Measurements from ENCODE around the gene NEU3. TPM values are rescaled to one million over a fixed set of nuclear protein-coding genes. Genes with fewer than 3 reads are reported as not detected.

Gene NEU3
- total RNA-seq, 1 donor from 2014 or later = 9.7 TPM

- no peak overlapping the region for H2AFZ ChIP-seq (ENCODE audit: low read depth, low read length)
- no peaks in the 10 kb centered on the region for H3K9me3 ChIP-seq (ENCODE audit: insufficient read depth, low read depth, low read length)
- H3K4me3 ChIP-seq (ENCODE audit: insufficient read depth, low read depth, low read length) = no peak overlapping the region
- no peak overlapping the region for H3K27ac ChIP-seq (ENCODE audit: low read depth, low read length)
- H3K4me2 ChIP-seq (ENCODE audit: low read length) = no peak overlapping the region
- peaks cover 4% of the 10 kb centered on the region for H3K36me3 Mint-ChIP-seq (ENCODE audit: low read depth, unreplicated experiment)
- DNase-seq (ENCODE audit: low read depth) = no peak
- no peaks in the 10 kb centered on the region for H4K20me1 ChIP-seq (ENCODE audit: insufficient read depth, low read length)
- no peak overlapping the region for H3K4me3 Mint-ChIP-seq (ENCODE audit: unreplicated experiment)
- H3K36me3 ChIP-seq (ENCODE audit: insufficient read depth, low read length) = no peaks in the 10 kb centered on the region
- H3K9ac ChIP-seq (ENCODE audit: low read length) = no peak overlapping the region
- peaks cover 6% of the 10 kb centered on the region for H3K27me3 ChIP-seq (ENCODE audit: insufficient read depth, low read length)
- H3K4me1 Mint-ChIP-seq (ENCODE audit: low read depth, unreplicated experiment) = peaks cover 13% of the 10 kb centered on the region
- H3K27me3 Mint-ChIP-seq (ENCODE audit: low read depth, unreplicated experiment) = no peaks in the 10 kb centered on the region
- peaks cover 4% of the 10 kb centered on the region for H3K9me3 Mint-ChIP-seq (ENCODE audit: unreplicated experiment)
- H3K79me2 ChIP-seq (ENCODE audit: insufficient read depth, low read length) = no peaks in the 10 kb centered on the region
- H3K4me1 ChIP-seq (ENCODE audit: insufficient read depth, low read length) = no peaks in the 10 kb centered on the region
- no peak overlapping the region for H3K27ac Mint-ChIP-seq (ENCODE audit: unreplicated experiment)
- TF ChIP-seq, protein P1, sequence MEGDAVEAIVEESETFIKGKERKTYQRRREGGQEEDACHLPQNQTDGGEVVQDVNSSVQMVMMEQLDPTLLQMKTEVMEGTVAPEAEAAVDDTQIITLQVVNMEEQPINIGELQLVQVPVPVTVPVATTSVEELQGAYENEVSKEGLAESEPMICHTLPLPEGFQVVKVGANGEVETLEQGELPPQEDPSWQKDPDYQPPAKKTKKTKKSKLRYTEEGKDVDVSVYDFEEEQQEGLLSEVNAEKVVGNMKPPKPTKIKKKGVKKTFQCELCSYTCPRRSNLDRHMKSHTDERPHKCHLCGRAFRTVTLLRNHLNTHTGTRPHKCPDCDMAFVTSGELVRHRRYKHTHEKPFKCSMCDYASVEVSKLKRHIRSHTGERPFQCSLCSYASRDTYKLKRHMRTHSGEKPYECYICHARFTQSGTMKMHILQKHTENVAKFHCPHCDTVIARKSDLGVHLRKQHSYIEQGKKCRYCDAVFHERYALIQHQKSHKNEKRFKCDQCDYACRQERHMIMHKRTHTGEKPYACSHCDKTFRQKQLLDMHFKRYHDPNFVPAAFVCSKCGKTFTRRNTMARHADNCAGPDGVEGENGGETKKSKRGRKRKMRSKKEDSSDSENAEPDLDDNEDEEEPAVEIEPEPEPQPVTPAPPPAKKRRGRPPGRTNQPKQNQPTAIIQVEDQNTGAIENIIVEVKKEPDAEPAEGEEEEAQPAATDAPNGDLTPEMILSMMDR (IDR thresholded peaks at IDR 0.05; ENCODE audit: insufficient read depth, low read depth, low read length) = no peak
- no peak for TF ChIP-seq EZH2 (IDR thresholded peaks at IDR 0.05; ENCODE audit: insufficient read depth, low read length)
- FAIRE-seq = no peak
These were observed 68.1 kb downstream of the NEU3 start for GRCh38 chr11:75056814-75057213.

- no peak overlapping the region for H3K9ac ChIP-seq (ENCODE audit: low read length)
- Mint-ChIP-seq H3K27me3 (ENCODE audit: low read depth, unreplicated experiment) (no peaks in the 10 kb centered on the region), H3K9me3 (ENCODE audit: unreplicated experiment) (peaks cover 5% of the 10 kb centered on the region), H3K4me1 (ENCODE audit: low read depth, unreplicated experiment) (peaks cover 7% of the 10 kb centered on the region), H3K4me3 (ENCODE audit: unreplicated experiment) (no peak overlapping the region), H3K36me3 (ENCODE audit: low read depth, unreplicated experiment) (peaks cover 3% of the 10 kb centered on the region), H3K27ac (ENCODE audit: unreplicated experiment) (no peak overlapping the region)
- H3K27me3 ChIP-seq (ENCODE audit: insufficient read depth, low read length) = peaks cover 7% of the 10 kb centered on the region
- H3K36me3 ChIP-seq (ENCODE audit: insufficient read depth, low read length) = no peaks in the 10 kb centered on the region
- no peak overlapping the region for H3K4me2 ChIP-seq (ENCODE audit: low read length)
- H3K27ac ChIP-seq (ENCODE audit: low read depth, low read length) = no peak overlapping the region
- no peaks in the 10 kb centered on the region for H4K20me1 ChIP-seq (ENCODE audit: insufficient read depth, low read length)
- H3K4me1 ChIP-seq (ENCODE audit: insufficient read depth, low read length) = no peaks in the 10 kb centered on the region
- no peaks in the 10 kb centered on the region for H3K79me2 ChIP-seq (ENCODE audit: insufficient read depth, low read length)
- no peak for TF ChIP-seq EZH2 (IDR thresholded peaks at IDR 0.05; ENCODE audit: insufficient read depth, low read length)
- TF ChIP-seq, protein P1 (IDR thresholded peaks at IDR 0.05; ENCODE audit: insufficient read depth, low read depth, low read length) = no peak
- DNase-seq (ENCODE audit: low read depth) = no peak
- FAIRE-seq = no peak
- H3K9me3 ChIP-seq (ENCODE audit: insufficient read depth, low read depth, low read length) = no peaks in the 10 kb centered on the region
- H2AFZ ChIP-seq (ENCODE audit: low read depth, low read length) = no peak overlapping the region
- H3K4me3 ChIP-seq (ENCODE audit: insufficient read depth, low read depth, low read length) = no peak overlapping the region
These were observed 70.6 kb downstream of the NEU3 start for GRCh38 chr11:75059299-75059698.

DNA sequence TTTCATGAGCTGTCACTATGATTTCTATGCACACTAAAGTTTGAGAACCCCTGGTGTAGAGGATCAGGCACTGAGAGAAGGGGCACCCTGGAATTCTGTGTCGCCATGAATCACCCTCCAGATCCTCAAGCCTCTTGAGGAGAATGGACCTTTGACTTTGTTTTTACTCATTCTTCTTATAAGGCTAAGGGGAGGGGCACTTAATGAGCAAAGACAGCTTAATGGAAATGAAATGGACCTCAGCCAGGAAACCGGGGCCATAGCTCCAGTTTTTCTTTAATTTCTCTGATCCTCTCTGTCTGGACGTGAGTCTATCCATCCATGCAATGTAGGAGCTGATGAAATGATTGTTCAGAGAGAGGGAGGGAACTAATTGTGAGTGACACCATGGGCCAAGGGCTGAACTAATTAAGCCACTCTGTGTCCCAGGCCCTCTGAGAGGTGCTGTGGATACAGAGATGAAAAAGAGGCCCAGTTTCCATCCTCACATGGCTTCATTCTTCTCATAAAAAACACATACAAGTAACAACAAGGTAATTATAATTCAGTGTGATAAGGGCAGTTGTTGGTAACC is 75.1 kb downstream of the NEU3 start:
- Histone ChIP-seq H3K9ac (ENCODE audit: low read length) (no peak overlapping the region), H4K20me1 (ENCODE audit: insufficient read depth, low read length) (no peaks in the 10 kb centered on the region), H3K4me1 (ENCODE audit: insufficient read depth, low read length) (no peaks in the 10 kb centered on the region), H3K36me3 (ENCODE audit: insufficient read depth, low read length) (no peaks in the 10 kb centered on the region), H2AFZ (ENCODE audit: low read depth, low read length) (no peak overlapping the region), H3K27ac (ENCODE audit: low read depth, low read length) (no peak overlapping the region), H3K4me3 (ENCODE audit: insufficient read depth, low read depth, low read length) (no peak overlapping the region), H3K9me3 (ENCODE audit: insufficient read depth, low read depth, low read length) (no peaks in the 10 kb centered on the region), H3K27me3 (ENCODE audit: insufficient read depth, low read length) (peaks cover 6% of the 10 kb centered on the region), H3K4me2 (ENCODE audit: low read length) (no peak overlapping the region), H3K79me2 (ENCODE audit: insufficient read depth, low read length) (no peaks in the 10 kb centered on the region)
- no peak overlapping the region for H3K4me3 Mint-ChIP-seq (ENCODE audit: unreplicated experiment)
- no peak for FAIRE-seq
- H3K9me3 Mint-ChIP-seq (ENCODE audit: unreplicated experiment) = peaks cover 5% of the 10 kb centered on the region
- TF ChIP-seq EZH2 (IDR thresholded peaks at IDR 0.05; ENCODE audit: insufficient read depth, low read length) = no peak
- no peaks in the 10 kb centered on the region for H3K27me3 Mint-ChIP-seq (ENCODE audit: low read depth, unreplicated experiment)
- peaks cover 3% of the 10 kb centered on the region for H3K36me3 Mint-ChIP-seq (ENCODE audit: low read depth, unreplicated experiment)
- DNase-seq (ENCODE audit: low read depth) = no peak
- H3K27ac Mint-ChIP-seq (ENCODE audit: unreplicated experiment) = no peak overlapping the region
- peaks cover 4% of the 10 kb centered on the region for H3K4me1 Mint-ChIP-seq (ENCODE audit: low read depth, unreplicated experiment)

Data from astrocyte (in vitro differentiated cells and primary cell).